ENCODE results near the gene FXYD6.

DNA sequence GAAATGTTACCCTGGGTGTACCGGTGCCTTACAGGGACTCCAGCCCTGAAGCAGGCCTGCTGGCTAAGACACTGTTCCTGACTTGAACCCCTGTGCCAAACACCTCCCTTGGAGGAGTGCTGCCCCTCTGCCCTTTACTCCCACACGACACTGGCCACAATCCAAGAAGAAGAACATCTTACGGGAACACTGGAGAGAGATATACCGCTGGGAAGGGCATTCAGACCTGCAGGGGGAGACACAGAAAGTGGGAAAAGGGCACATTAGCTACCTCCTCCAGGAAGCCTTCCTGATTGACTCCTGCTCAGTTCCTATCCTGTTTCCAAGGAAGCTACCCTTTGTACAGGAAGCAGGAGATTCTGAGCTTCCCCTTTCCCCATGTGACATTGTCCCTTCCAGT lies 34.1 kb upstream of the FXYD6 start:
- TF ChIP-seq POLR2AphosphoS5 (IDR thresholded peaks at IDR 0.05; ENCODE audit: low read depth, low read length) = no peak
- no peak for TF ChIP-seq TAF1 (IDR thresholded peaks at IDR 0.05; ENCODE audit: borderline replicate concordance, insufficient read depth, low read length)
- TF ChIP-seq, protein P1, sequence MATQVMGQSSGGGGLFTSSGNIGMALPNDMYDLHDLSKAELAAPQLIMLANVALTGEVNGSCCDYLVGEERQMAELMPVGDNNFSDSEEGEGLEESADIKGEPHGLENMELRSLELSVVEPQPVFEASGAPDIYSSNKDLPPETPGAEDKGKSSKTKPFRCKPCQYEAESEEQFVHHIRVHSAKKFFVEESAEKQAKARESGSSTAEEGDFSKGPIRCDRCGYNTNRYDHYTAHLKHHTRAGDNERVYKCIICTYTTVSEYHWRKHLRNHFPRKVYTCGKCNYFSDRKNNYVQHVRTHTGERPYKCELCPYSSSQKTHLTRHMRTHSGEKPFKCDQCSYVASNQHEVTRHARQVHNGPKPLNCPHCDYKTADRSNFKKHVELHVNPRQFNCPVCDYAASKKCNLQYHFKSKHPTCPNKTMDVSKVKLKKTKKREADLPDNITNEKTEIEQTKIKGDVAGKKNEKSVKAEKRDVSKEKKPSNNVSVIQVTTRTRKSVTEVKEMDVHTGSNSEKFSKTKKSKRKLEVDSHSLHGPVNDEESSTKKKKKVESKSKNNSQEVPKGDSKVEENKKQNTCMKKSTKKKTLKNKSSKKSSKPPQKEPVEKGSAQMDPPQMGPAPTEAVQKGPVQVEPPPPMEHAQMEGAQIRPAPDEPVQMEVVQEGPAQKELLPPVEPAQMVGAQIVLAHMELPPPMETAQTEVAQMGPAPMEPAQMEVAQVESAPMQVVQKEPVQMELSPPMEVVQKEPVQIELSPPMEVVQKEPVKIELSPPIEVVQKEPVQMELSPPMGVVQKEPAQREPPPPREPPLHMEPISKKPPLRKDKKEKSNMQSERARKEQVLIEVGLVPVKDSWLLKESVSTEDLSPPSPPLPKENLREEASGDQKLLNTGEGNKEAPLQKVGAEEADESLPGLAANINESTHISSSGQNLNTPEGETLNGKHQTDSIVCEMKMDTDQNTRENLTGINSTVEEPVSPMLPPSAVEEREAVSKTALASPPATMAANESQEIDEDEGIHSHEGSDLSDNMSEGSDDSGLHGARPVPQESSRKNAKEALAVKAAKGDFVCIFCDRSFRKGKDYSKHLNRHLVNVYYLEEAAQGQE (IDR thresholded peaks at IDR 0.05; ENCODE audit: insufficient read depth in 1 of 2, low read depth in 2 of 2, low read length in 2 of 2) = no peak
- TF ChIP-seq FOXP2 (optimal IDR thresholded peaks at IDR 0.05; ENCODE audit: borderline replicate concordance, extremely low read depth, extremely low read length, insufficient read depth) = no peak
